Uterus (tissue), 2 donors: ENCODE data around the gene ADAMTSL4.

Experiments
- POLR2A ChIP-seq, 2 donors: fragments of 450-650 bp; IDR thresholded peaks; one replicate each; pipeline ENCODE4 v1.6.1; 2016; ENCODE audit warnings: antibody characterized with exemption in 2 of 2, mild to moderate bottlenecking in 1 of 2, moderate library complexity in 1 of 2
- TF ChIP-seq, protein P1 (sequence below), 4 experiments: fragments of 200-600 bp in 2 of 4; fragments of 450-650 bp in 2 of 4; sonication (generic) in 2 of 4; IDR thresholded peaks; one replicate each; pipeline ENCODE4 v1.5.1; 2016 to 2019; ENCODE audit warnings: antibody characterized with exemption in 4 of 4, mild to moderate bottlenecking in 2 of 4, moderate library complexity in 1 of 4

DNA sequence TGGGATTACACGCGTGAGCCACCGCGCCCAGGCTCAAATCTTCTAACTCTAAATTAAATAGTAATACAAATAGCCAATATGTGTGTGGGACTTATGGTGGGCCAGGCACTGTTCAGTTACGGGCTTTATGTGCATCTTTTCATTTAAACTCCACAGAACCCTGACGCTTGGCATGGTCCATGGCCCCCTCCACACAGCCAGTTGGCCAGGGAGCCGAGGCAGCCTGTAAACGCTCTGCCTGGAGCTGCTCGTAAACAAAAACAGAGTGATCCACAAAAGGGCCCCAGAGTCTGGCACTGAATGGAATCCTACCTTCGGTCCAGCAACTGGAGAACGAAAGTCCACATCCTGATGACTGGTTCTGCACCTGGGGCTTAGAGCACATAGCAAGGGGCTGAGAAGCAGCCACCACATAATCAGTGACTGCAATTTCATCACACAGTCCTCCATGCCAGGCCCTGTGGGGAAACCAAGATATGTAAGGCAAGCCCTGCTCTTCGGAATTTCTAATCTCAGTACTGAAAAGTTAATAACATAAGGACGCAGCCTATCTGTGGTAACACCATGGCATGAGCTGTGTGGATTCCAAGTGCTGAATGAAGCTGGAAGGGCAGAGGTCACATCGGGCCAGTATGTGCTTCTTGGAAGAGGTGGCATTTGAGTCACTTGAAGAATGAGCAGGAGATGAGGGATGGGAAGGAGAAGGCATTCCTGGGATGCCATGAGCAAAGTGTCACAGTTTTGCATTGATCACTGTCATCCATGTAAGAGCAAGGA lies 13.5 kb upstream of the ADAMTSL4 start:
- TF ChIP-seq POLR2A (IDR thresholded peaks at IDR 0.05) = no peak
- TF ChIP-seq, protein P1, sequence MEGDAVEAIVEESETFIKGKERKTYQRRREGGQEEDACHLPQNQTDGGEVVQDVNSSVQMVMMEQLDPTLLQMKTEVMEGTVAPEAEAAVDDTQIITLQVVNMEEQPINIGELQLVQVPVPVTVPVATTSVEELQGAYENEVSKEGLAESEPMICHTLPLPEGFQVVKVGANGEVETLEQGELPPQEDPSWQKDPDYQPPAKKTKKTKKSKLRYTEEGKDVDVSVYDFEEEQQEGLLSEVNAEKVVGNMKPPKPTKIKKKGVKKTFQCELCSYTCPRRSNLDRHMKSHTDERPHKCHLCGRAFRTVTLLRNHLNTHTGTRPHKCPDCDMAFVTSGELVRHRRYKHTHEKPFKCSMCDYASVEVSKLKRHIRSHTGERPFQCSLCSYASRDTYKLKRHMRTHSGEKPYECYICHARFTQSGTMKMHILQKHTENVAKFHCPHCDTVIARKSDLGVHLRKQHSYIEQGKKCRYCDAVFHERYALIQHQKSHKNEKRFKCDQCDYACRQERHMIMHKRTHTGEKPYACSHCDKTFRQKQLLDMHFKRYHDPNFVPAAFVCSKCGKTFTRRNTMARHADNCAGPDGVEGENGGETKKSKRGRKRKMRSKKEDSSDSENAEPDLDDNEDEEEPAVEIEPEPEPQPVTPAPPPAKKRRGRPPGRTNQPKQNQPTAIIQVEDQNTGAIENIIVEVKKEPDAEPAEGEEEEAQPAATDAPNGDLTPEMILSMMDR (IDR thresholded peaks at IDR 0.05) = no peak
